Measurements from ENCODE around the gene HPX. TPM values are rescaled to one million over a fixed set of nuclear protein-coding genes. Genes with fewer than 3 reads are reported as not detected.

Gene HPX
- total and polyA plus RNA-seq, 2 of the 4 experiments (the other 2 are of a cell fraction) = 0.36 to 1.4 TPM

GRCh38 chr11:6476571-6476970 lies 35.8 kb upstream of the HPX start:
- dilution Hi-C loops (cut with HindIII; ENCODE audit: low sequenced_read_pairs, unreplicated experiment) (no loop called here), in situ Hi-C loops (cut with MboI; ENCODE audit: low sequenced_read_pairs) (no loop called here), intact Hi-C loops (cut with micrococcal nuclease) (no loop called here)
- ATAC-seq (ENCODE audit: low read depth) = no peak
- H2BK120ac ChIP-seq (ENCODE audit: low read depth, low read length) = no peak overlapping the region
- no peak overlapping the region for H2BK15ac ChIP-seq (ENCODE audit: low read depth, low read length)
- H3K27ac ChIP-seq (ENCODE audit: insufficient read depth, low read length) = no peak overlapping the region
- peaks cover 13% of the 10 kb centered on the region for H3K9me1 ChIP-seq (ENCODE audit: insufficient read depth, low read length)
- H4K5ac ChIP-seq (ENCODE audit: low read depth, low read length) = no peak overlapping the region
- CTCF ChIA-PET = no interaction called here
- H3K4me1 ChIP-seq (ENCODE audit: control insufficient read depth, insufficient read depth, low read length) = peaks cover 10% of the 10 kb centered on the region
- no peak overlapping the region for H4K8ac ChIP-seq (ENCODE audit: low read depth in 2 of 2, low read length in 2 of 2)
- H3K27me3 ChIP-seq (ENCODE audit: control insufficient read depth, insufficient read depth, low read length) = no peaks in the 10 kb centered on the region
- H4K91ac ChIP-seq (ENCODE audit: insufficient read depth, low read depth, low read length) = no peak overlapping the region
- H3K79me1 ChIP-seq (ENCODE audit: low read depth in 1 of 2, low read length in 2 of 2) = peaks cover 35 to 69% of the 10 kb centered on the region in 2 experiments; a peak in 3 of 4 replicates
- DNase-seq = no peak
- H3K14ac ChIP-seq (replicated peaks; ENCODE audit: low read depth, low read length) = no peak overlapping the region
- no peak overlapping the region for H2BK20ac ChIP-seq (ENCODE audit: low read depth, low read length)
- no peak overlapping the region for H3K56ac ChIP-seq (ENCODE audit: extremely low read depth, insufficient read depth, low read length)
- POLR2A ChIA-PET (ENCODE audit: unreplicated experiment) = no interaction called here
- H2BK5ac ChIP-seq (ENCODE audit: low read depth, low read length, poor library complexity, severe bottlenecking) = no peak overlapping the region
- H3K4me2 ChIP-seq (ENCODE audit: low read depth, low read length) = no peak overlapping the region
- no peak overlapping the region for H2AK9ac ChIP-seq (replicated peaks; ENCODE audit: low read depth, low read length, poor library complexity)
- H3K23ac ChIP-seq (ENCODE audit: low read depth, low read length) = no peak overlapping the region
- H3K18ac ChIP-seq (ENCODE audit: low read depth, low read length) = no peak overlapping the region
- no peaks in the 10 kb centered on the region for H3K9me3 ChIP-seq (ENCODE audit: control insufficient read depth, insufficient read depth, low read length)
- no peak overlapping the region for H3K4me3 ChIP-seq (ENCODE audit: insufficient read depth, low read depth, low read length)
- H2AK5ac ChIP-seq (ENCODE audit: low read depth, low read length) = no peak overlapping the region
- WGBS, 2 experiments (ENCODE audit: extremely low coverage in 2 of 2, insufficient read length in 1 of 2) = 96% methylated on average over 3 of the region's 4 CpGs; no CpG with 5 or more reads in 1 of the 2 experiments
- TF ChIP-seq MXI1 (IDR thresholded peaks at IDR 0.05; ENCODE audit: borderline replicate concordance, low read depth, low read length) = no peak
- TF ChIP-seq NFE2L2 (IDR thresholded peaks at IDR 0.05; ENCODE audit: low read depth, low read length) = no peak
- TF ChIP-seq FOS (IDR thresholded peaks at IDR 0.05; ENCODE audit: low read depth, low read length) = no peak
- no peak for TF ChIP-seq USF2 (IDR thresholded peaks at IDR 0.05; ENCODE audit: low read depth, low read length)
- no peak for TF ChIP-seq MAZ (IDR thresholded peaks at IDR 0.05; ENCODE audit: borderline replicate concordance, low read depth, low read length)
- TF ChIP-seq RAD21 (IDR thresholded peaks at IDR 0.05; ENCODE audit: low read length) = no peak
- TF ChIP-seq CEBPB (IDR thresholded peaks at IDR 0.05; ENCODE audit: low read depth, low read length) = no peak
- TF ChIP-seq POLR2A (IDR thresholded peaks at IDR 0.05; ENCODE audit: low read depth, low read length) = no peak
- TF ChIP-seq RCOR1 (IDR thresholded peaks at IDR 0.05; ENCODE audit: insufficient replicate concordance, low read length) = no peak
- no peak for TF ChIP-seq MAFK (IDR thresholded peaks at IDR 0.05; ENCODE audit: low read depth, low read length)
- no peak for TF ChIP-seq ELK1 (IDR thresholded peaks at IDR 0.05; ENCODE audit: borderline replicate concordance, low read depth, low read length)
- TF ChIP-seq RFX5 (IDR thresholded peaks at IDR 0.05; ENCODE audit: low read depth, low read length) = no peak
- no peak for TF ChIP-seq CHD1 (IDR thresholded peaks at IDR 0.05; ENCODE audit: low read depth, low read length)
- no peak for TF ChIP-seq SMC3 (IDR thresholded peaks at IDR 0.05; ENCODE audit: low read depth, low read length)
- no peak for TF ChIP-seq CTCF (conservative IDR thresholded peaks at IDR 0.05; ENCODE audit: low read depth, low read length)
- no peak for TF ChIP-seq BHLHE40 (IDR thresholded peaks at IDR 0.05; ENCODE audit: low read depth, low read length)
- H4K20me1 ChIP-seq (ENCODE audit: insufficient read depth, low read length) = peaks cover 2% of the 10 kb centered on the region; the same call in 1 of the 2 replicates
- H3K9ac ChIP-seq (ENCODE audit: low read depth, low read length) = no peak overlapping the region
- H2AFZ ChIP-seq (replicated peaks; ENCODE audit: low read length, poor library complexity) = no peak overlapping the region
- H3K4ac ChIP-seq (ENCODE audit: low read depth, low read length) = no peak overlapping the region
- peaks cover 29% of the 10 kb centered on the region for H3K36me3 ChIP-seq (ENCODE audit: control insufficient read depth, insufficient read depth, low read length)
- BruUV-seq (replicated peaks) = no TSS peak
